Measurements from ENCODE around the gene DRD2.

DNA sequence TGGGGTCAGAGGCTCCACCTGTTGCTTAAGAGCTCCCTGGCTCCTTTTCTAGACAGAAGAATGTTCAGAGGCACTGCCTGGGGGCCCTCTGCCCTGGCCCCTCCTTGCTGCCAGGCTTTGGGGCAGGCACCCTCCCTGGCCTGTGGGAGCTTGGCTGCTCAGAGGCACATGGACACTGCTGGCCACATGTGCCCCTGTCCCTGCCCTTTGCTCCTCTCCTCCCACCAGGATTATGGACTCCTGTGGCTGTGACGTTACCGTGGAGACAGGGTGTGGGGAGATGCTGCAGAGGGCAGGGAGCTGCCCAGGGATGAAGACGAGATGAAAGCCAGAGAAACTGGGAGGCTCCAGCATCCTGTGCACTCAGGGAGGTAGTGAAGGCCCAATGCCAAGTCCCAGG is 14.7 kb downstream of the DRD2 start:
- TF ChIP-seq, protein P1, sequence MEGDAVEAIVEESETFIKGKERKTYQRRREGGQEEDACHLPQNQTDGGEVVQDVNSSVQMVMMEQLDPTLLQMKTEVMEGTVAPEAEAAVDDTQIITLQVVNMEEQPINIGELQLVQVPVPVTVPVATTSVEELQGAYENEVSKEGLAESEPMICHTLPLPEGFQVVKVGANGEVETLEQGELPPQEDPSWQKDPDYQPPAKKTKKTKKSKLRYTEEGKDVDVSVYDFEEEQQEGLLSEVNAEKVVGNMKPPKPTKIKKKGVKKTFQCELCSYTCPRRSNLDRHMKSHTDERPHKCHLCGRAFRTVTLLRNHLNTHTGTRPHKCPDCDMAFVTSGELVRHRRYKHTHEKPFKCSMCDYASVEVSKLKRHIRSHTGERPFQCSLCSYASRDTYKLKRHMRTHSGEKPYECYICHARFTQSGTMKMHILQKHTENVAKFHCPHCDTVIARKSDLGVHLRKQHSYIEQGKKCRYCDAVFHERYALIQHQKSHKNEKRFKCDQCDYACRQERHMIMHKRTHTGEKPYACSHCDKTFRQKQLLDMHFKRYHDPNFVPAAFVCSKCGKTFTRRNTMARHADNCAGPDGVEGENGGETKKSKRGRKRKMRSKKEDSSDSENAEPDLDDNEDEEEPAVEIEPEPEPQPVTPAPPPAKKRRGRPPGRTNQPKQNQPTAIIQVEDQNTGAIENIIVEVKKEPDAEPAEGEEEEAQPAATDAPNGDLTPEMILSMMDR (conservative IDR thresholded peaks at IDR 0.05; ENCODE audit: low read length): no peak
- no peak for TF ChIP-seq EZH2phosphoT487 (IDR thresholded peaks at IDR 0.05; ENCODE audit: borderline replicate concordance, low read depth, low read length)

Measured in OCI-LY7 (cell line).